Tibial nerve (tissue), 4 donors: ENCODE measurements around the gene SEMA4G. TPM values are rescaled to one million over a fixed set of nuclear protein-coding genes. Genes with fewer than 3 reads are reported as not detected.

Source experiments
- DNase-seq, 2 donors: peaks; one replicate each; pipeline ENCODE4 v3.0.0-alpha.2; 2019; ENCODE audit warnings: low spot score in 2 of 2
- H3K27ac ChIP-seq, 4 donors: fragments of 200-600 bp; sonication (generic) in 3 of 4; one replicate each; pipeline ENCODE4 v1.5.1; 2017 to 2019; ENCODE audit warnings: mild to moderate bottlenecking in 1 of 4
- H3K27me3 ChIP-seq, 2 donors: fragments of 200-600 bp; sonication (generic) in 1 of 2; one replicate each; pipeline versions ENCODE4 v1.5.1 to v1.6.0; 2017 to 2019
- H3K36me3 ChIP-seq, 3 donors: fragments of 200-600 bp; sonication (generic); one replicate each; pipeline ENCODE4 v1.5.1; 2018 to 2019
- H3K4me1 ChIP-seq, 4 donors: fragments of 200-600 bp; sonication (generic) in 3 of 4; one replicate each; pipeline ENCODE4 v1.5.1; 2017 to 2019
- H3K4me3 ChIP-seq, 4 donors: fragments of 200-600 bp; sonication (generic) in 3 of 4; one replicate each; pipeline ENCODE4 v1.5.1; 2017 to 2019; ENCODE audit warnings: mild to moderate bottlenecking in 1 of 4, moderate library complexity in 1 of 4
- H3K9me3 ChIP-seq, 4 donors: fragments of 200-600 bp; sonication (generic) in 3 of 4; one replicate each; pipeline ENCODE4 v1.5.1; 2017 to 2019
- EP300 ChIP-seq, 2 donors: sonication (generic); formaldehyde crosslinking; IDR thresholded peaks; one replicate each; pipeline ENCODE4 v1.6.1; 2017; ENCODE audit warnings: antibody characterized with exemption in 2 of 2, mild to moderate bottlenecking in 1 of 2
- POLR2A ChIP-seq, 2 donors: fragments of 450-650 bp; IDR thresholded peaks; one replicate each; pipeline ENCODE4 v1.6.1; 2017; ENCODE audit warnings: antibody characterized with exemption in 2 of 2, mild to moderate bottlenecking in 2 of 2, moderate library complexity in 2 of 2
- WGBS, 2 donors: methylation state at CpG; one replicate each; pipeline ENCODE4 v1.1.5; 2018; 5-methylcytosine and 5-hydroxymethylcytosine counted together
- total RNA-seq, 4 donors: library from RNA; depleted of rRNA; stranded (reverse); fragments of >200 nt; gene quantifications; one replicate each; pipeline ENCODE4 v1.1.0, GENCODE V29; 2016
- TF ChIP-seq, protein P1 (sequence below), 5 experiments: fragments of 200-600 bp in 3 of 5; fragments of 450-650 bp in 2 of 5; sonication (generic) in 3 of 5; IDR thresholded peaks; one replicate each; pipeline ENCODE4 v1.5.1; 2016 to 2019; ENCODE audit warnings: antibody characterized with exemption in 5 of 5, mild to moderate bottlenecking in 3 of 5, moderate library complexity in 2 of 5

Gene SEMA4G
- total RNA-seq, 4 donors from 2014 or later: 3.1 to 9.2 (median 5.3) TPM

DNA sequence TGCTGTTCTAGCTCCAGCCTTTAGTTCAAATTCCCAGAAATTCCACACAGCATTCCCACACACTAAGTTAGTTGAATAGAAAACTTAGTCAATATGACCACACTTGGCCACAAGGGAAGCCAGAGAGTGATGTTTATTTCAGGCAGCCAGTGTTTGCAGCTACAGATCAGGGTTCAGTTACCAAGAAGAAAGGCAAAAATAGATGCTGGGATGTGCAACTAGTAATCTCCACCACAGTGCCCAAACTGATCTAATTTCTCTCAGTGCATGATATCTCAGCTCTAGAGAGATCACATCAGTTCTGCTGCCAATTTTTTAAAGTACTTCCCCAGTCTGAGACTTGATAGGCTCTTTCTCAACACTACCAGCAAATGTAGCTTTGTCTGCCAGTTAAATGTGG, 38.9 kb upstream of the SEMA4G start:
- Histone ChIP-seq H3K9me3 (no peaks in the 10 kb centered on the region), H3K27ac (no peak overlapping the region), H3K36me3 (peaks cover 4 to 97% (median 6%) of the 10 kb centered on the region in 3 donors), H3K4me1 (peaks cover 0 to 3% (median 0%) of the 10 kb centered on the region in 4 donors), H3K27me3 (no peaks in the 10 kb centered on the region), H3K4me3 (no peak overlapping the region)
- TF ChIP-seq POLR2A (IDR thresholded peaks at IDR 0.05) (no peak), EP300 (IDR thresholded peaks at IDR 0.05) (no peak)
- TF ChIP-seq, protein P1, sequence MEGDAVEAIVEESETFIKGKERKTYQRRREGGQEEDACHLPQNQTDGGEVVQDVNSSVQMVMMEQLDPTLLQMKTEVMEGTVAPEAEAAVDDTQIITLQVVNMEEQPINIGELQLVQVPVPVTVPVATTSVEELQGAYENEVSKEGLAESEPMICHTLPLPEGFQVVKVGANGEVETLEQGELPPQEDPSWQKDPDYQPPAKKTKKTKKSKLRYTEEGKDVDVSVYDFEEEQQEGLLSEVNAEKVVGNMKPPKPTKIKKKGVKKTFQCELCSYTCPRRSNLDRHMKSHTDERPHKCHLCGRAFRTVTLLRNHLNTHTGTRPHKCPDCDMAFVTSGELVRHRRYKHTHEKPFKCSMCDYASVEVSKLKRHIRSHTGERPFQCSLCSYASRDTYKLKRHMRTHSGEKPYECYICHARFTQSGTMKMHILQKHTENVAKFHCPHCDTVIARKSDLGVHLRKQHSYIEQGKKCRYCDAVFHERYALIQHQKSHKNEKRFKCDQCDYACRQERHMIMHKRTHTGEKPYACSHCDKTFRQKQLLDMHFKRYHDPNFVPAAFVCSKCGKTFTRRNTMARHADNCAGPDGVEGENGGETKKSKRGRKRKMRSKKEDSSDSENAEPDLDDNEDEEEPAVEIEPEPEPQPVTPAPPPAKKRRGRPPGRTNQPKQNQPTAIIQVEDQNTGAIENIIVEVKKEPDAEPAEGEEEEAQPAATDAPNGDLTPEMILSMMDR (IDR thresholded peaks at IDR 0.05): no peak
- no peak for DNase-seq

DNA sequence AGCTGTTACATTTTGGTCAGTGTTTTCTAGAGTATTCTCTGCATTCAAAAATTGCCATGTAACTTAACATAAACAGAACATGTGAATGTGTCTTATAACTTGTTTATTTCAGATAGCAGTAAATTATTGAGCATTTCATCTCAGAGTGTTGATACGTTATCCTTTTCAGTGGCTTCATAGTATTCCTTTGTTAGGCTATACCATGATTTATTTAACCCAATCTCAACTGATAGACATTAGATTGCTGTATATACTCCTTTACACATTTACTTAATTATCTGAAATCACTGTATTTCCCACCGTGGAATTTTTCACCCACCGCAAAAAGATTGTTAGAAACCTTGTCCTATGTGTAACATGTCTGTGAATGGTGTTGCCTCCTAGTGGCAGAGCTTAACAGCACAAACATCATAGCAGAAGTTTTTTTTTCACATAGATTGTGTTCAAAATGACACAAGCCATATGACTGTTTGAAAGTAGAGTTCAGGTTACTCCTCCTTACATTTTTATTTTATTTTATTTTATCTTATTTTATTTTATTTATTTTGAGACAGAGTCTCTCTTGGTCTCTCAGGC, 35.1 kb upstream of the SEMA4G start:
- H3K4me3 ChIP-seq: no peak overlapping the region
- H3K27ac ChIP-seq: no peak overlapping the region
- DNase-seq: no peak
- no peaks in the 10 kb centered on the region for H3K4me1 ChIP-seq
- 95 to 97% methylated on average over 3 of the region's 3 CpGs for WGBS, 2 donors
- no peaks in the 10 kb centered on the region for H3K9me3 ChIP-seq
- TF ChIP-seq EP300 (IDR thresholded peaks at IDR 0.05) (no peak), POLR2A (IDR thresholded peaks at IDR 0.05) (no peak)
- TF ChIP-seq, protein P1 (IDR thresholded peaks at IDR 0.05): no peak
- no peaks in the 10 kb centered on the region for H3K27me3 ChIP-seq
- peaks cover 4 to 99% (median 11%) of the 10 kb centered on the region in 3 donors for H3K36me3 ChIP-seq

DNA sequence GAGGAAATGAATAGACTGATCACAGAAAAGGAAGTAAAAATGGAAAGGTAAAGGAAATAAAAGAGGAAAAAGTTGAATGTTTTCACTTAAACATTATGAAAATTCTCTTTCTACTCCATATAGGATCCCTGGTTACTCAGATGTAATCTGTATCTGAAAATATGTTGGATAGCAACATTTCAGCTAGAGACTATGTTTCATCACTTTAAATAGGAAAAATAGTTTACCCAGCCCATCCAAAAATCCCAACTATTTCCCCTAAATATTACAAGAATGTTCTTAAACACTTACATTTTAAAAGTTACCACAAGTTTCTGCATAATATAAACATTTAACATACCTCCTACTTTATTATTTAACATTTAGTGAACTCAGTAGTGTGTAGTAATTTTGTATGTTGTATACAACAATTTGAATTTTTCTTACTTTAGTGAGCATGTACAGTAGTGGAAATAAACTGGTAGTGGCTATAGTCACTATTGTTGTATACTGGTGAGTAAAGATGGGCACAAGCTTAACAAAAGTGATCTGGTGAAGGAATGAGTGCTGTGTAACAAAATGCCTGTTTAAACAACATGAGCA, 29.4 kb upstream of the SEMA4G start:
- Histone ChIP-seq H3K27ac (no peak overlapping the region), H3K4me3 (no peak overlapping the region), H3K4me1 (no peaks in the 10 kb centered on the region), H3K9me3 (no peaks in the 10 kb centered on the region), H3K36me3 (peaks cover 0 to 100% (median 26%) of the 10 kb centered on the region in 3 donors), H3K27me3 (no peaks in the 10 kb centered on the region)
- no peak for TF ChIP-seq POLR2A (IDR thresholded peaks at IDR 0.05)
- no peak for TF ChIP-seq EP300 (IDR thresholded peaks at IDR 0.05)
- TF ChIP-seq, protein P1 (IDR thresholded peaks at IDR 0.05): no peak
- DNase-seq: no peak

DNA sequence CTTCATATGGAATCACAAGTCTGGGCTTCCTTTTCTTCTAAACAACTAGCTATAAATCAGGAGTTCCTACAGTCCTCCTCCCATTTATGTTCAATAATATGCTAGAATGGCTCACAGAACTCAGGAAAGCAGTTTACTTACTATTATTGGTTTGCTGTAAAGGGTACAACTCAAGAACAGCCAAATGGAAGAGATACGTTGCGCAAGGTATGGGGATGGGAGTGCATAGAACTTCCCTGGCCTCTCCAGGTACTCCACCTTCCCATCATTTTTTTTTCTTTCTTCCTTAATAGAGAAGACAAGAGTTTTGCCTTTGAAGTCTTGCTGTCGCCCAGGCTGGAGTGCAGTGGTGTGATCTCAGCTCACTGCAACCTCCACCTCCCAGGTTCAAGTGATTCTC, 27.1 kb upstream of the SEMA4G start:
- Histone ChIP-seq H3K36me3 (peaks cover 0 to 100% (median 24%) of the 10 kb centered on the region in 3 donors), H3K27ac (no peak overlapping the region), H3K4me3 (no peak overlapping the region), H3K4me1 (no peaks in the 10 kb centered on the region), H3K27me3 (no peaks in the 10 kb centered on the region), H3K9me3 (no peaks in the 10 kb centered on the region)
- TF ChIP-seq EP300 (IDR thresholded peaks at IDR 0.05) (no peak), POLR2A (IDR thresholded peaks at IDR 0.05) (no peak)
- TF ChIP-seq, protein P1 (IDR thresholded peaks at IDR 0.05): no peak
- WGBS, 2 donors: 95% methylated on average over 3 of the region's 3 CpGs
- no peak for DNase-seq

DNA sequence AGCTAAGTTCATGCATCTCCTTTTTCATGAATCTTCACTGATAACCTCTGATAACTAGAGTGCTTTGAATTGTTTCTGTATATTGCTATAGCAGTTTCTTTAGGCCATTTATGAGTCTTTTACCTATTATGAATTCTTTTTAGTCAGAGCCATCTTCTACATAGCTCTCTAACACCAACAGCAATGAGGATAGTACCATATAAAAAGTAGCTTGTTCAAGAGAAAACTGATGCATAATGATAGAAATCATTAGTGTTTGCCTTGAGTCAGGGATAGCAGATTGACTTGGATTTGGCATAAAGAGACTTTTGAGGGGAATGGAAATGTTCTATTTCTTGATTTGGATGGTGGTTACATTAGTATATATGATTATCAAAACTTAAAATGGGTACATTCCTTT, 25.8 kb upstream of the SEMA4G start:
- DNase-seq: no peak
- H3K4me1 ChIP-seq: no peaks in the 10 kb centered on the region
- H3K36me3 ChIP-seq: peaks cover 0 to 99% (median 24%) of the 10 kb centered on the region in 3 donors
- no peak overlapping the region for H3K4me3 ChIP-seq
- no peaks in the 10 kb centered on the region for H3K27me3 ChIP-seq
- TF ChIP-seq, protein P1 (IDR thresholded peaks at IDR 0.05): no peak
- H3K27ac ChIP-seq: no peak overlapping the region
- no peaks in the 10 kb centered on the region for H3K9me3 ChIP-seq
